HG03460 (cell line): ENCODE results near the gene NACA2.
"Not testable (repeated sequence)": the region's sequence is repeated elsewhere in the genome, so short reads cannot be mapped to it uniquely, and the experiment has no call there.

Source experiments
- ATAC-seq: cut with Tn5 transposase; IDR thresholded peaks from one replicate; pipeline ENCODE4 v1.9.1; 2021; ENCODE audit not compliant: unreplicated experiment

NACA2 gene

GRCh38 chr17:61591018-61591417 lies at the start of gene NACA2:
TSS of gene NACA2 (minus strand) at chr17:61591219. CDS start at chr17:61591180, 39 bp downstream.
- no peak for ATAC-seq

GRCh38 chr17:61639818-61640217 lies 48.8 kb upstream of the NACA2 start:
- ATAC-seq: no peak

- ATAC-seq: no peak
Observed at GRCh38 chr17:61638087-61638486, 47.1 kb upstream of the NACA2 start.

- no peak for ATAC-seq
Observed at GRCh38 chr17:61635913-61636432, 45.0 kb upstream of the NACA2 start.

- ATAC-seq: no peak
Observed at GRCh38 chr17:61634942-61635538, 44.0 kb upstream of the NACA2 start.

GRCh38 chr17:61634011-61634539 lies 43.1 kb upstream of the NACA2 start:
- no peak for ATAC-seq

GRCh38 chr17:61632826-61633225 lies 41.8 kb upstream of the NACA2 start:
- no peak for ATAC-seq

GRCh38 chr17:61631800-61632199 lies 40.8 kb upstream of the NACA2 start:
- ATAC-seq: no peak

- not testable (repeated sequence) for ATAC-seq
Observed at GRCh38 chr17:61628158-61628557, 37.1 kb upstream of the NACA2 start.

- ATAC-seq: no peak
Observed at GRCh38 chr17:61627658-61628057, 36.6 kb upstream of the NACA2 start.

- ATAC-seq: no peak
Observed at GRCh38 chr17:61627125-61627524, 36.1 kb upstream of the NACA2 start.

GRCh38 chr17:61625564-61625963 lies 34.5 kb upstream of the NACA2 start:
- no peak for ATAC-seq

- ATAC-seq: no peak
Observed at GRCh38 chr17:61624951-61625350, 33.9 kb upstream of the NACA2 start.

- no peak for ATAC-seq
Observed at GRCh38 chr17:61621317-61621716, 30.3 kb upstream of the NACA2 start.

GRCh38 chr17:61619953-61620352 lies 28.9 kb upstream of the NACA2 start:
- no peak for ATAC-seq

GRCh38 chr17:61619493-61619892 lies 28.5 kb upstream of the NACA2 start:
- no peak for ATAC-seq

- ATAC-seq: no peak
Observed at GRCh38 chr17:61618950-61619349, 27.9 kb upstream of the NACA2 start.

GRCh38 chr17:61617330-61617729 lies 26.3 kb upstream of the NACA2 start:
- ATAC-seq: no peak

GRCh38 chr17:61616783-61617182 lies 25.8 kb upstream of the NACA2 start:
- ATAC-seq: no peak

- ATAC-seq: no peak
Observed at GRCh38 chr17:61614219-61614618, 23.2 kb upstream of the NACA2 start.

GRCh38 chr17:61611323-61611722 lies 20.3 kb upstream of the NACA2 start:
- ATAC-seq: no peak

- no peak for ATAC-seq
Observed at GRCh38 chr17:61605692-61606091, 14.7 kb upstream of the NACA2 start.

- ATAC-seq: no peak
Observed at GRCh38 chr17:61601297-61601696, 10.3 kb upstream of the NACA2 start.
